GM15510 (cell line): ENCODE measurements around the gene ALAS1.

Experiments
- POLR2A ChIP-seq: IDR thresholded peaks from 3 replicates; pipeline ENCODE4 v1.6.1; 2011; ENCODE audit warnings: borderline replicate concordance; ENCODE audit not compliant: insufficient read length; ENCODE audit errors: extremely low read depth

Gene ALAS1

GRCh38 chr3:52197842-52198625 is at the start of gene ALAS1:
TSS of gene ALAS1 (plus strand) at chr3:52198160. CDS start at chr3:52199242, 1,082 bp downstream.
- TF ChIP-seq POLR2A = peak; percentile 98

GRCh38 chr3:52149021-52149420 is 48.9 kb upstream of the ALAS1 start:
- TF ChIP-seq POLR2A = no peak

- no peak for TF ChIP-seq POLR2A
Measured at GRCh38 chr3:52149726-52150125, 48.2 kb upstream of the ALAS1 start.

GRCh38 chr3:52150357-52150756 is 47.6 kb upstream of the ALAS1 start:
- no peak for TF ChIP-seq POLR2A

GRCh38 chr3:52150860-52151259 is 47.1 kb upstream of the ALAS1 start:
- TF ChIP-seq POLR2A = no peak

GRCh38 chr3:52153389-52154096 is 44.4 kb upstream of the ALAS1 start:
- no peak for TF ChIP-seq POLR2A

- TF ChIP-seq POLR2A = peak; percentile 66
Measured at GRCh38 chr3:52154135-52155094, 43.5 kb upstream of the ALAS1 start, which contains the start of gene POC1A. TSS of gene POC1A (minus strand) at chr3:52154423. CDS start at chr3:52154372, 51 bp downstream.

- no peak for TF ChIP-seq POLR2A
Measured at GRCh38 chr3:52155912-52156311, 42.0 kb upstream of the ALAS1 start.

- TF ChIP-seq POLR2A = no peak
Measured at GRCh38 chr3:52159503-52159902, 38.5 kb upstream of the ALAS1 start.

- no peak for TF ChIP-seq POLR2A
Measured at GRCh38 chr3:52162250-52162872, 35.6 kb upstream of the ALAS1 start.

- no peak for TF ChIP-seq POLR2A
Measured at GRCh38 chr3:52167240-52167639, 30.7 kb upstream of the ALAS1 start.

GRCh38 chr3:52171514-52172261 is 26.3 kb upstream of the ALAS1 start:
- TF ChIP-seq POLR2A = no peak

GRCh38 chr3:52172262-52172757 is 25.6 kb upstream of the ALAS1 start:
- no peak for TF ChIP-seq POLR2A
